Motor neuron (in vitro differentiated cells): ENCODE measurements around the gene ACTN4. TPM values are rescaled to one million over a fixed set of nuclear protein-coding genes. Genes with fewer than 3 reads are reported as not detected.
"Not testable (repeated sequence)": the region's sequence is repeated elsewhere in the genome, so short reads cannot be mapped to it uniquely, and the experiment has no call there.

ENCODE experiments used
- ATAC-seq, 8 experiments: fragments of 200-7000 bp; cut with Tn5 transposase; replicated peaks in 6 of 8; 2 replicates each; pipeline ENCODE4 v1.8.0; 2021; ENCODE audit warnings: mild to moderate bottlenecking in 8 of 8, moderate library complexity in 8 of 8
- H3K27ac ChIP-seq, 2 donors: fragments of 250-450 bp; sonication (Bioruptor Pico); 2 replicates each; pipeline ENCODE4 v1.9.0; 2021; ENCODE audit warnings: antibody characterized with exemption in 2 of 2, mild to moderate bottlenecking in 2 of 2, moderate library complexity in 1 of 2
- H3K4me1 ChIP-seq, 2 donors: fragments of 250-450 bp; sonication (Bioruptor Pico); replicated peaks in 1 of 2; 2 replicates each; pipeline ENCODE4 v1.6.1; 2021; ENCODE audit warnings: antibody characterized with exemption in 2 of 2, mild to moderate bottlenecking in 2 of 2, moderate library complexity in 1 of 2
- H3K4me3 ChIP-seq, 5 donors: fragments of 250-450 bp; sonication (Bioruptor Pico); 2 replicates each; pipeline ENCODE4 v1.9.0; 2021; ENCODE audit warnings: antibody characterized with exemption in 5 of 5, mild to moderate bottlenecking in 5 of 5, moderate library complexity in 4 of 5
- WGBS, 10 experiments: fragments of 450-650 bp; shearing (Covaris generic); methylation state at CpG; one replicate each; pipeline ENCODE4 v1.0.0; 2022; 5-methylcytosine and 5-hydroxymethylcytosine counted together
- in situ Hi-C, 9 experiments: fragments of 400-800 bp; cut with MboI; loops; one replicate each; pipeline ENCODE4 v1.15.0; 2021; ENCODE audit warnings: low sequenced_read_pairs in 9 of 9, low pct_unique_long_range_greater_than_20kb in 2 of 9; ENCODE audit not compliant: unreplicated experiment in 9 of 9
- total RNA-seq, 8 experiments: library from RNA; unstranded; fragments of 300-600 nt; gene quantifications; 2 replicates each; pipeline versions ENCODE4 v1.2.3 to v1.2.4, GENCODE V29; 2022

The ACTN4 gene
- total RNA-seq, 8 experiments from 2014 or later, result 31.6 to 251 (median 83.9) TPM

GRCh38 chr19:38765214-38765613 lies 117.8 kb downstream of the ACTN4 start:
- Histone ChIP-seq H3K4me1 (no peaks in the 10 kb centered on the region), H3K27ac (no peak overlapping the region), H3K4me3 (no peak overlapping the region)
- ATAC-seq, result no peak
- in situ Hi-C loops, result no loop called here
- 78 to 100% (median 92%) methylated on average over 1 to 2 of the region's 2 CpGs for WGBS, 10 experiments

GRCh38 chr19:38766276-38767047 lies 119.0 kb downstream of the ACTN4 start:
- 64 to 100% (median 92%) methylated on average over 1 to 8 of the region's 10 CpGs for WGBS, 10 experiments
- in situ Hi-C loops, result no loop called here
- Histone ChIP-seq H3K4me1 (no peaks in the 10 kb centered on the region), H3K27ac (no peak overlapping the region), H3K4me3 (no peak overlapping the region)
- ATAC-seq, result no peak

GRCh38 chr19:38769635-38770211 lies 122.3 kb downstream of the ACTN4 start:
- peak; percentile 50 to 91 (median 72) for ATAC-seq
- in situ Hi-C loops, result no loop called here
- H3K4me1 ChIP-seq, result no peaks in the 10 kb centered on the region
- H3K4me3 ChIP-seq, result no peak overlapping the region
- 27 to 100% (median 43%) methylated on average over 1 to 12 of the region's 42 CpGs; no CpG with 5 or more reads in 4 of the 10 experiments for WGBS, 10 experiments
- no peak overlapping the region for H3K27ac ChIP-seq

GRCh38 chr19:38770228-38770948 lies 122.9 kb downstream of the ACTN4 start:
- H3K27ac ChIP-seq, in situ Hi-C loops, H3K4me3 ChIP-seq, H3K4me1 ChIP-seq: not testable (repeated sequence)
- WGBS, 10 experiments, result no CpG with 5 or more reads among the region's 58 CpGs
- peak in 6 of 8 experiments; percentile 7 to 28 (median 14) for ATAC-seq

- in situ Hi-C loops, H3K4me1 ChIP-seq, H3K27ac ChIP-seq, H3K4me3 ChIP-seq: not testable (repeated sequence)
- peak; percentile 42 to 86 (median 74) for ATAC-seq
- WGBS, 10 experiments, result no CpG with 5 or more reads among the region's 22 CpGs
Measured at GRCh38 chr19:38770949-38771275, 123.5 kb downstream of the ACTN4 start.

GRCh38 chr19:38771569-38771968 lies 124.1 kb downstream of the ACTN4 start:
- H3K4me3 ChIP-seq, in situ Hi-C loops, ATAC-seq, H3K27ac ChIP-seq, H3K4me1 ChIP-seq: not testable (repeated sequence)
- WGBS, 10 experiments, result no CpG with 5 or more reads among the region's 30 CpGs

GRCh38 chr19:38773469-38774177 lies 126.2 kb downstream of the ACTN4 start, which contains the start of gene LGALS7:
Gene LGALS7 (minus strand): TSS chr19:38773517. CDS start chr19:38773492, 25 bp downstream.
- ATAC-seq, result no peak
- no peak within 1 kb of the TSS for H3K27ac ChIP-seq
- no peak within 1 kb of the TSS for H3K4me3 ChIP-seq
- no peaks in the 10 kb centered on the region for H3K4me1 ChIP-seq
- in situ Hi-C loops, result no loop called here
- WGBS, 10 experiments, result 33 to 90% (median 73%) methylated on average over 1 to 2 of the region's 14 CpGs; no CpG with 5 or more reads in 6 of the 10 experiments

- Histone ChIP-seq H3K27ac (no peak overlapping the region), H3K4me1 (no peaks in the 10 kb centered on the region), H3K4me3 (no peak overlapping the region)
- ATAC-seq, result no peak
- in situ Hi-C loops, result no loop called here
- WGBS, 10 experiments, result 86 to 100% (median 91%) methylated on average over 1 to 7 of the region's 13 CpGs; no CpG with 5 or more reads in 6 of the 10 experiments
Measured at GRCh38 chr19:38774181-38774950, 126.9 kb downstream of the ACTN4 start.

GRCh38 chr19:38778733-38779132 lies 131.3 kb downstream of the ACTN4 start:
- Histone ChIP-seq H3K4me3 (no peak overlapping the region), H3K4me1 (no peaks in the 10 kb centered on the region), H3K27ac (no peak overlapping the region)
- WGBS, 10 experiments, result 8 to 57% (median 18%) methylated on average over 1 to 4 of the region's 7 CpGs; no CpG with 5 or more reads in 5 of the 10 experiments
- in situ Hi-C loops, result no loop called here
- no peak for ATAC-seq

- no peak for ATAC-seq
- Histone ChIP-seq H3K4me1 (no peaks in the 10 kb centered on the region), H3K27ac (no peak overlapping the region), H3K4me3 (no peak overlapping the region)
- in situ Hi-C loops, result no loop called here
- 33 to 100% (median 74%) methylated on average over 1 to 6 of the region's 7 CpGs; no CpG with 5 or more reads in 4 of the 10 experiments for WGBS, 10 experiments
Measured at GRCh38 chr19:38780443-38780842, 133.0 kb downstream of the ACTN4 start.

GRCh38 chr19:38781058-38781457 lies 133.6 kb downstream of the ACTN4 start:
- H3K4me1 ChIP-seq, result no peaks in the 10 kb centered on the region
- H3K27ac ChIP-seq, result no peak overlapping the region
- H3K4me3 ChIP-seq, result no peak overlapping the region
- 0 to 100% (median 54%) methylated on average over 1 to 4 of the region's 7 CpGs; no CpG with 5 or more reads in 2 of the 10 experiments for WGBS, 10 experiments
- in situ Hi-C loops, result no loop called here
- no peak for ATAC-seq
